HG02938 (cell line): Measurements from ENCODE around the gene COLEC12.

Source experiments
- ATAC-seq: cut with Tn5 transposase; IDR thresholded peaks from one replicate; pipeline ENCODE4 v1.9.1; 2021; ENCODE audit warnings: mild to moderate bottlenecking, moderate library complexity; ENCODE audit not compliant: unreplicated experiment

The COLEC12 gene

GRCh38 chr18:500632-501405, at the start of gene COLEC12:
Gene COLEC12 (minus strand): TSS chr18:500701. CDS start chr18:500514, 187 bp downstream.
- no peak for ATAC-seq

- ATAC-seq = no peak
Measured at GRCh38 chr18:549967-550366, 49.5 kb upstream of the COLEC12 start.

GRCh38 chr18:543447-544078, 43.1 kb upstream of the COLEC12 start:
- ATAC-seq = no peak

- no peak for ATAC-seq
Measured at GRCh38 chr18:533995-534601, 33.6 kb upstream of the COLEC12 start.

- no peak for ATAC-seq
Measured at GRCh38 chr18:532632-533031, 32.1 kb upstream of the COLEC12 start.

GRCh38 chr18:532018-532417, 31.5 kb upstream of the COLEC12 start:
- ATAC-seq = no peak

GRCh38 chr18:527146-527545, 26.6 kb upstream of the COLEC12 start:
- ATAC-seq = no peak

GRCh38 chr18:526681-527080, 26.2 kb upstream of the COLEC12 start:
- no peak for ATAC-seq

- no peak for ATAC-seq
Measured at GRCh38 chr18:525036-525797, 24.7 kb upstream of the COLEC12 start.

- ATAC-seq = peak; percentile 58
Measured at GRCh38 chr18:524466-524865, 24.0 kb upstream of the COLEC12 start.

- ATAC-seq = no peak
Measured at GRCh38 chr18:523561-523960, 23.1 kb upstream of the COLEC12 start.

- peak; percentile 91 for ATAC-seq
Measured at GRCh38 chr18:519019-519879, 18.7 kb upstream of the COLEC12 start.

GRCh38 chr18:518081-518480, 17.6 kb upstream of the COLEC12 start:
- ATAC-seq = no peak

- no peak for ATAC-seq
Measured at GRCh38 chr18:515838-516237, 15.3 kb upstream of the COLEC12 start.

- ATAC-seq = no peak
Measured at GRCh38 chr18:515156-515815, 14.8 kb upstream of the COLEC12 start.

- ATAC-seq = no peak
Measured at GRCh38 chr18:513826-514530, 13.5 kb upstream of the COLEC12 start.

GRCh38 chr18:512957-513356, 12.5 kb upstream of the COLEC12 start:
- ATAC-seq = no peak

GRCh38 chr18:508835-509234, 8.3 kb upstream of the COLEC12 start:
- no peak for ATAC-seq

GRCh38 chr18:507636-508035, 7.1 kb upstream of the COLEC12 start:
- ATAC-seq = no peak
